ENCODE data around the gene PHAF1. TPM values are rescaled to one million over a fixed set of nuclear protein-coding genes. Genes with fewer than 3 reads are reported as not detected.

The PHAF1 gene
- total RNA-seq, 1 donor from 2014 or later: 29.1 TPM

GRCh38 chr16:67164599-67165061 is 54.9 kb downstream of the PHAF1 start, which contains the start of gene HSF4:
HSF4 (plus strand) TSS chr16:67164745; CDS start chr16:67164812, 67 bp downstream.
- no peaks in the 10 kb centered on the region for H3K36me3 Mint-ChIP-seq
- Histone ChIP-seq H3K9ac (no peak within 1 kb of the TSS), H3K27me3 (peaks cover 100% of the 10 kb centered on the region), H3K79me2 (ENCODE audit: low read depth) (no peaks in the 10 kb centered on the region), H3K27ac (no peak within 1 kb of the TSS), H4K20me1 (ENCODE audit: low read depth) (peaks cover 47% of the 10 kb centered on the region), H3K4me2 (peak within 1 kb of the TSS; percentile 84), H3K4me3 (peak within 1 kb of the TSS; percentile 47), H3K4me1 (no peaks in the 10 kb centered on the region), H2AFZ (replicated peaks) (peak within 1 kb of the TSS; percentile 87), H3K9me3 (ENCODE audit: low read depth) (no peaks in the 10 kb centered on the region), H3K36me3 (no peaks in the 10 kb centered on the region), H3F3A (ENCODE audit: low read depth) (peaks cover 24% of the 10 kb centered on the region)
- peak; percentile 56 for DNase-seq (ENCODE audit: low spot score)
- peak within 1 kb of the TSS; percentile 69 for H3K4me3 Mint-ChIP-seq
- no peaks in the 10 kb centered on the region for H3K9me3 Mint-ChIP-seq
- no peak for TF ChIP-seq EZH2 (IDR thresholded peaks at IDR 0.05)
- TF ChIP-seq, protein P1, sequence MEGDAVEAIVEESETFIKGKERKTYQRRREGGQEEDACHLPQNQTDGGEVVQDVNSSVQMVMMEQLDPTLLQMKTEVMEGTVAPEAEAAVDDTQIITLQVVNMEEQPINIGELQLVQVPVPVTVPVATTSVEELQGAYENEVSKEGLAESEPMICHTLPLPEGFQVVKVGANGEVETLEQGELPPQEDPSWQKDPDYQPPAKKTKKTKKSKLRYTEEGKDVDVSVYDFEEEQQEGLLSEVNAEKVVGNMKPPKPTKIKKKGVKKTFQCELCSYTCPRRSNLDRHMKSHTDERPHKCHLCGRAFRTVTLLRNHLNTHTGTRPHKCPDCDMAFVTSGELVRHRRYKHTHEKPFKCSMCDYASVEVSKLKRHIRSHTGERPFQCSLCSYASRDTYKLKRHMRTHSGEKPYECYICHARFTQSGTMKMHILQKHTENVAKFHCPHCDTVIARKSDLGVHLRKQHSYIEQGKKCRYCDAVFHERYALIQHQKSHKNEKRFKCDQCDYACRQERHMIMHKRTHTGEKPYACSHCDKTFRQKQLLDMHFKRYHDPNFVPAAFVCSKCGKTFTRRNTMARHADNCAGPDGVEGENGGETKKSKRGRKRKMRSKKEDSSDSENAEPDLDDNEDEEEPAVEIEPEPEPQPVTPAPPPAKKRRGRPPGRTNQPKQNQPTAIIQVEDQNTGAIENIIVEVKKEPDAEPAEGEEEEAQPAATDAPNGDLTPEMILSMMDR (IDR thresholded peaks at IDR 0.05): no peak
- no peak for TF ChIP-seq EZH2phosphoT487 (IDR thresholded peaks at IDR 0.05)
- peaks cover 77% of the 10 kb centered on the region for H3K27me3 Mint-ChIP-seq (ENCODE audit: insufficient read depth, low read depth)
- peaks cover 3% of the 10 kb centered on the region for H3K4me1 Mint-ChIP-seq
- no peak within 1 kb of the TSS for H3K27ac Mint-ChIP-seq

GRCh38 chr16:67165121-67166078 is 55.7 kb downstream of the PHAF1 start:
- DNase-seq (ENCODE audit: low spot score): peak; percentile 70
- Histone ChIP-seq H3K27ac (no peak overlapping the region), H3F3A (ENCODE audit: low read depth) (peaks cover 21% of the 10 kb centered on the region), H3K4me1 (no peaks in the 10 kb centered on the region), H3K36me3 (no peaks in the 10 kb centered on the region), H3K4me3 (peak overlapping the region; percentile 11), H3K27me3 (peaks cover 100% of the 10 kb centered on the region), H3K79me2 (ENCODE audit: low read depth) (no peaks in the 10 kb centered on the region), H3K9me3 (ENCODE audit: low read depth) (no peaks in the 10 kb centered on the region), H3K9ac (no peak overlapping the region), H2AFZ (replicated peaks) (no peak overlapping the region), H3K4me2 (peak overlapping the region; percentile 4), H4K20me1 (ENCODE audit: low read depth) (peaks cover 47% of the 10 kb centered on the region)
- TF ChIP-seq EZH2 (IDR thresholded peaks at IDR 0.05): peak; percentile 100
- TF ChIP-seq EZH2phosphoT487 (IDR thresholded peaks at IDR 0.05): peak; percentile 97
- TF ChIP-seq, protein P1 (IDR thresholded peaks at IDR 0.05): no peak
- Mint-ChIP-seq H3K4me1 (peaks cover 8% of the 10 kb centered on the region), H3K27me3 (ENCODE audit: insufficient read depth, low read depth) (peaks cover 70% of the 10 kb centered on the region), H3K36me3 (no peaks in the 10 kb centered on the region), H3K9me3 (no peaks in the 10 kb centered on the region), H3K27ac (no peak overlapping the region), H3K4me3 (no peak overlapping the region)

GRCh38 chr16:67166110-67166547 is 56.4 kb downstream of the PHAF1 start:
- Mint-ChIP-seq H3K27me3 (ENCODE audit: insufficient read depth, low read depth) (peaks cover 68% of the 10 kb centered on the region), H3K4me3 (peak overlapping the region; percentile 21), H3K9me3 (no peaks in the 10 kb centered on the region), H3K36me3 (no peaks in the 10 kb centered on the region), H3K4me1 (peaks cover 10% of the 10 kb centered on the region), H3K27ac (no peak overlapping the region)
- Histone ChIP-seq H3F3A (ENCODE audit: low read depth) (peaks cover 22% of the 10 kb centered on the region), H4K20me1 (ENCODE audit: low read depth) (peaks cover 45% of the 10 kb centered on the region), H3K4me3 (no peak overlapping the region), H3K27me3 (peaks cover 100% of the 10 kb centered on the region), H3K4me2 (no peak overlapping the region), H3K27ac (no peak overlapping the region), H3K9me3 (ENCODE audit: low read depth) (no peaks in the 10 kb centered on the region), H3K36me3 (no peaks in the 10 kb centered on the region), H3K79me2 (ENCODE audit: low read depth) (no peaks in the 10 kb centered on the region), H3K9ac (no peak overlapping the region), H3K4me1 (peaks cover 4% of the 10 kb centered on the region), H2AFZ (replicated peaks) (no peak overlapping the region)
- no peak for DNase-seq (ENCODE audit: low spot score)
- TF ChIP-seq EZH2 (IDR thresholded peaks at IDR 0.05) (no peak), EZH2phosphoT487 (IDR thresholded peaks at IDR 0.05) (no peak)
- TF ChIP-seq, protein P1 (IDR thresholded peaks at IDR 0.05): no peak
